ENCODE data around the gene RANGAP1.

The RANGAP1 gene

GRCh38 chr22:41315586-41315985 lies 29.6 kb upstream of the RANGAP1 start:
- Histone ChIP-seq H2AFZ (ENCODE audit: low read length, unreplicated experiment) (no peak overlapping the region), H3K79me2 (ENCODE audit: control insufficient read depth, insufficient read depth, low read length, unreplicated experiment) (peaks cover 30% of the 10 kb centered on the region), H3K27ac (ENCODE audit: low read depth, low read length) (no peak overlapping the region), H3K4me1 (ENCODE audit: control insufficient read depth, insufficient read depth, low read length, unreplicated experiment) (no peaks in the 10 kb centered on the region), H3K4me3 (ENCODE audit: low read depth, low read length) (no peak overlapping the region), H3K36me3 (ENCODE audit: insufficient read depth, low read length) (no peaks in the 10 kb centered on the region), H3K27me3 (ENCODE audit: insufficient read depth, low read length) (no peaks in the 10 kb centered on the region)

GRCh38 chr22:41314821-41315220 lies 28.8 kb upstream of the RANGAP1 start:
- Histone ChIP-seq H3K27ac (ENCODE audit: low read depth, low read length) (no peak overlapping the region), H3K4me3 (ENCODE audit: low read depth, low read length) (no peak overlapping the region), H3K36me3 (ENCODE audit: insufficient read depth, low read length) (no peaks in the 10 kb centered on the region), H3K4me1 (ENCODE audit: control insufficient read depth, insufficient read depth, low read length, unreplicated experiment) (no peaks in the 10 kb centered on the region), H3K27me3 (ENCODE audit: insufficient read depth, low read length) (no peaks in the 10 kb centered on the region), H2AFZ (ENCODE audit: low read length, unreplicated experiment) (no peak overlapping the region), H3K79me2 (ENCODE audit: control insufficient read depth, insufficient read depth, low read length, unreplicated experiment) (peaks cover 34% of the 10 kb centered on the region)

GRCh38 chr22:41311487-41311886 lies 25.5 kb upstream of the RANGAP1 start:
- H3K27me3 ChIP-seq (ENCODE audit: insufficient read depth, low read length), result no peaks in the 10 kb centered on the region
- peaks cover 52% of the 10 kb centered on the region for H3K79me2 ChIP-seq (ENCODE audit: control insufficient read depth, insufficient read depth, low read length, unreplicated experiment)
- no peak overlapping the region for H3K27ac ChIP-seq (ENCODE audit: low read depth, low read length)
- no peaks in the 10 kb centered on the region for H3K36me3 ChIP-seq (ENCODE audit: insufficient read depth, low read length)
- peaks cover 15% of the 10 kb centered on the region for H3K4me1 ChIP-seq (ENCODE audit: control insufficient read depth, insufficient read depth, low read length, unreplicated experiment)
- no peak overlapping the region for H3K4me3 ChIP-seq (ENCODE audit: low read depth, low read length)
- no peak overlapping the region for H2AFZ ChIP-seq (ENCODE audit: low read length, unreplicated experiment)

GRCh38 chr22:41310336-41310735 lies 24.3 kb upstream of the RANGAP1 start:
- Histone ChIP-seq H3K4me1 (ENCODE audit: control insufficient read depth, insufficient read depth, low read length, unreplicated experiment) (peaks cover 22% of the 10 kb centered on the region), H3K36me3 (ENCODE audit: insufficient read depth, low read length) (no peaks in the 10 kb centered on the region), H2AFZ (ENCODE audit: low read length, unreplicated experiment) (no peak overlapping the region), H3K27ac (ENCODE audit: low read depth, low read length) (no peak overlapping the region), H3K27me3 (ENCODE audit: insufficient read depth, low read length) (no peaks in the 10 kb centered on the region), H3K79me2 (ENCODE audit: control insufficient read depth, insufficient read depth, low read length, unreplicated experiment) (peaks cover 62% of the 10 kb centered on the region), H3K4me3 (ENCODE audit: low read depth, low read length) (no peak overlapping the region)

GRCh38 chr22:41308544-41308947 lies 22.6 kb upstream of the RANGAP1 start:
- no peaks in the 10 kb centered on the region for H3K36me3 ChIP-seq (ENCODE audit: insufficient read depth, low read length)
- no peak overlapping the region for H3K4me3 ChIP-seq (ENCODE audit: low read depth, low read length)
- H3K79me2 ChIP-seq (ENCODE audit: control insufficient read depth, insufficient read depth, low read length, unreplicated experiment), result peaks cover 77% of the 10 kb centered on the region
- H2AFZ ChIP-seq (ENCODE audit: low read length, unreplicated experiment), result no peak overlapping the region
- H3K27me3 ChIP-seq (ENCODE audit: insufficient read depth, low read length), result no peaks in the 10 kb centered on the region
- H3K4me1 ChIP-seq (ENCODE audit: control insufficient read depth, insufficient read depth, low read length, unreplicated experiment), result peaks cover 27% of the 10 kb centered on the region
- H3K27ac ChIP-seq (ENCODE audit: low read depth, low read length), result peak overlapping the region; percentile 82

GRCh38 chr22:41308054-41308453 lies 22.1 kb upstream of the RANGAP1 start:
- H3K4me3 ChIP-seq (ENCODE audit: low read depth, low read length), result no peak overlapping the region
- H3K27ac ChIP-seq (ENCODE audit: low read depth, low read length), result peak overlapping the region; percentile 82
- no peak overlapping the region for H2AFZ ChIP-seq (ENCODE audit: low read length, unreplicated experiment)
- H3K4me1 ChIP-seq (ENCODE audit: control insufficient read depth, insufficient read depth, low read length, unreplicated experiment), result peaks cover 28% of the 10 kb centered on the region
- H3K36me3 ChIP-seq (ENCODE audit: insufficient read depth, low read length), result no peaks in the 10 kb centered on the region
- peaks cover 77% of the 10 kb centered on the region for H3K79me2 ChIP-seq (ENCODE audit: control insufficient read depth, insufficient read depth, low read length, unreplicated experiment)
- no peaks in the 10 kb centered on the region for H3K27me3 ChIP-seq (ENCODE audit: insufficient read depth, low read length)

GRCh38 chr22:41305646-41306045 lies 19.7 kb upstream of the RANGAP1 start:
- no peaks in the 10 kb centered on the region for H3K36me3 ChIP-seq (ENCODE audit: insufficient read depth, low read length)
- H2AFZ ChIP-seq (ENCODE audit: low read length, unreplicated experiment), result no peak overlapping the region
- peak overlapping the region; percentile 60 for H3K27ac ChIP-seq (ENCODE audit: low read depth, low read length)
- H3K4me1 ChIP-seq (ENCODE audit: control insufficient read depth, insufficient read depth, low read length, unreplicated experiment), result peaks cover 33% of the 10 kb centered on the region
- no peaks in the 10 kb centered on the region for H3K27me3 ChIP-seq (ENCODE audit: insufficient read depth, low read length)
- H3K79me2 ChIP-seq (ENCODE audit: control insufficient read depth, insufficient read depth, low read length, unreplicated experiment), result peaks cover 83% of the 10 kb centered on the region
- no peak overlapping the region; the same call in 1 of the 2 replicates for H3K4me3 ChIP-seq (ENCODE audit: low read depth, low read length)

GRCh38 chr22:41302811-41303210 lies 16.8 kb upstream of the RANGAP1 start:
- no peak overlapping the region for H2AFZ ChIP-seq (ENCODE audit: low read length, unreplicated experiment)
- H3K36me3 ChIP-seq (ENCODE audit: insufficient read depth, low read length), result no peaks in the 10 kb centered on the region
- H3K79me2 ChIP-seq (ENCODE audit: control insufficient read depth, insufficient read depth, low read length, unreplicated experiment), result peaks cover 64% of the 10 kb centered on the region

GRCh38 chr22:41302021-41302767 lies 16.2 kb upstream of the RANGAP1 start:
- peak overlapping the region; percentile 55 for H3K27ac ChIP-seq (ENCODE audit: low read depth, low read length)

More at GRCh38 chr22:41302811-41303210, 16.8 kb upstream of the RANGAP1 start:
- peaks cover 28% of the 10 kb centered on the region for H3K4me1 ChIP-seq (ENCODE audit: control insufficient read depth, insufficient read depth, low read length, unreplicated experiment)
- H3K27me3 ChIP-seq (ENCODE audit: insufficient read depth, low read length), result no peaks in the 10 kb centered on the region
- peak overlapping the region; percentile 55; the same call in 1 of the 2 replicates for H3K27ac ChIP-seq (ENCODE audit: low read depth, low read length)
- H3K4me3 ChIP-seq (ENCODE audit: low read depth, low read length), result peak overlapping the region; percentile 88

GRCh38 chr22:41301085-41302020 lies 15.4 kb upstream of the RANGAP1 start, which contains the start of gene ZC3H7B:
TSS of gene ZC3H7B (plus strand) at chr22:41301525. CDS start at chr22:41320661, 19,136 bp downstream.
- no peaks in the 10 kb centered on the region for H3K27me3 ChIP-seq (ENCODE audit: insufficient read depth, low read length)
- peaks cover 19% of the 10 kb centered on the region for H3K4me1 ChIP-seq (ENCODE audit: control insufficient read depth, insufficient read depth, low read length, unreplicated experiment)
- peak within 1 kb of the TSS; percentile 55 for H3K27ac ChIP-seq (ENCODE audit: low read depth, low read length)
- H2AFZ ChIP-seq (ENCODE audit: low read length, unreplicated experiment), result peak within 1 kb of the TSS; percentile 33
- peaks cover 51% of the 10 kb centered on the region for H3K79me2 ChIP-seq (ENCODE audit: control insufficient read depth, insufficient read depth, low read length, unreplicated experiment)
- no peaks in the 10 kb centered on the region for H3K36me3 ChIP-seq (ENCODE audit: insufficient read depth, low read length)
- peak within 1 kb of the TSS; percentile 88 for H3K4me3 ChIP-seq (ENCODE audit: low read depth, low read length)

More at GRCh38 chr22:41302021-41302767, 16.2 kb upstream of the RANGAP1 start:
- H3K4me3 ChIP-seq (ENCODE audit: low read depth, low read length), result peak overlapping the region; percentile 88
- H2AFZ ChIP-seq (ENCODE audit: low read length, unreplicated experiment), result no peak overlapping the region
- peaks cover 57% of the 10 kb centered on the region for H3K79me2 ChIP-seq (ENCODE audit: control insufficient read depth, insufficient read depth, low read length, unreplicated experiment)
- H3K36me3 ChIP-seq (ENCODE audit: insufficient read depth, low read length), result no peaks in the 10 kb centered on the region
- H3K4me1 ChIP-seq (ENCODE audit: control insufficient read depth, insufficient read depth, low read length, unreplicated experiment), result peaks cover 22% of the 10 kb centered on the region
- H3K27me3 ChIP-seq (ENCODE audit: insufficient read depth, low read length), result no peaks in the 10 kb centered on the region

Measured in ACC112 (cell line).